Measurements from ENCODE around the gene PSG4.
"Not testable (repeated sequence)": the region's sequence is repeated elsewhere in the genome, so short reads cannot be mapped to it uniquely, and the experiment has no call there.

PSG4 gene

DNA sequence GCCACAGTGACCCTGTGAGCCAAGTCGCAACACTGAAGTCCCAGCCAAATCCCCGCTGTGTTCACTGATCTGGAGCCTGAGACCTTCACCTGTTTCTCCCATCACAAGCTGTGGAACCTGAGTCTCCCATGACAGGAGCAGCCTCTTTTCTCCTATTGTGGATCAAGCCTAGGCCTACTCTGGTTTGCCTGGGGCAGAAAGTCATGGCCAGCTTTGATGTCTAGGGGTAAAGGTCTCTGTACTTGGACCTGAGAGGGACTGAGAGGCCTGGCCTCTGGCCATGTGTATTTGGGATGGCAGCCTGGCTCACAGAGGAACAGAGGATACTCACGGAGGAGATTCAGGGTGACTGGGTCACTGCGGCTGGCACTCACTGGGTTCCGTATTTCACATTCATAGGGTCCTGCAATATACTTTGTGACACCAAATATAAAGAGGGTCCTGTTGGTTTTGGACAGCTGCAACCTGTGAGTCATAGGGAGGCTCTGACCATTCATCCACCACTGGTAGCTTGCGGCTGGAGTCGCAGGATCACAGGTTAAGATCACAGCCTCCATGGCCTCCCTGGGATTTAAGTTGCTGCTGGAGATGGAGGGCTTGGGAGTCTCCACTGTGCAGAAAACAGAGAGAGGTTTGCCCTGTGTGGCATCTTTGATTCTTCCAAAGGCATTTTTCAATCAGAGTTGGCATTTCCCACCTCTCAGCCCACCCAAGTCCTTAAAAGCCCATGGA, 7.6 kb downstream of the PSG4 start:
- not testable (repeated sequence) for DNase-seq

DNA sequence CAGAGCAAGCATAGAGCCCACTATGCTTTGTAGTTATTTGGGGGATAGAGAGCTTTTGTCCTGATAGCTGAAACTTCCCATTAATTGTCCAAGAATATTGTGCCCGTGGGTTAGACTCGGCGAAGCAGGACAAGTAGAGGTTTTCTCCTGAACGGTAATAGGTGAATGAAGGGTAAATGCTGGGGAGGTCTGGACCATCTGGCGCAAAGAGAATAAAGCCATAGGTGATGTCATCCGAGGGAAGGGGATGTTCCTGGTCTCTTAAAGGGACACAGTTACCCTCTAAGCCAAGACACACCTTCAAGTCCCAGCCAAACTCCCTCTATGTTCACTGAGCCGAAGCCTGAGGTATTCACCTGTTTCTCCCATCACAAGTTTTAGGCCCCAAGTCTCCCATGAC, 11.0 kb downstream of the PSG4 start:
- DNase-seq, result not testable (repeated sequence)

DNA sequence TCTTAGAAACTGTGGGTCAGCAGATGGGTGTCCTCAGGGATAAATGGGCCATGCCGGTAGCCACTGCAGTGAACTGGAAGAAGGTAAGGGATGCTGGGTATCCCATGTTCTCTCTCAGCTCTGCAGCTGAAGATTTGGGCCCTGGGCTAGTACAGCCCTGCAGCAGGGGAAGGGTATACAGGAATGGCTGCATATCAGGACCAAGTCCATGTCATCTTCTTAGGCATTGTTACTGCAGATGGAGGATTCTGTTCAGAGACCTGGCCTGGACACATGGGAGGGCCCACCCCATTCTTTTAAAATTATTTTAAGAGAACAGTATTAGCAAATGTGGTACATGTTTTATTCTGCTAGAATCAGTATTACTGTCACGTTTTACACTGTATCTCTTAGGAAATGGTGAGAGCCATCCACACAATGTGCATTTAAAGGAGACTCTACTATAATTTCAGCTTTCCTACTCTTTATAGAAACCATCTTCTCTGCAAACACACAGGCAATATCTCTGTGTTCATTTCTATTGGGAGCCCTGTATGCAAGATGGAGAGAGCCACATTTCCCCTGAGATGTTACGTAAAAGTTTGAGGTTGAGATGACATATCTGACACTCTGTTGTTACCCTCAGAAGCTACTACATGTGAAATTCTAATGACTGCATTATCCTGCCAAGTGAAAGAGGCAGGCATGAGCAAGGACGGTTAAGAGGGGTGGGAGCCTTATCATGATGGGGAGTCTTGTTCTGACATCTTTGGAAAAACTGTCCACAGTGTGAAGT, 12.9 kb downstream of the PSG4 start:
- DNase-seq, result not testable (repeated sequence)

DNA sequence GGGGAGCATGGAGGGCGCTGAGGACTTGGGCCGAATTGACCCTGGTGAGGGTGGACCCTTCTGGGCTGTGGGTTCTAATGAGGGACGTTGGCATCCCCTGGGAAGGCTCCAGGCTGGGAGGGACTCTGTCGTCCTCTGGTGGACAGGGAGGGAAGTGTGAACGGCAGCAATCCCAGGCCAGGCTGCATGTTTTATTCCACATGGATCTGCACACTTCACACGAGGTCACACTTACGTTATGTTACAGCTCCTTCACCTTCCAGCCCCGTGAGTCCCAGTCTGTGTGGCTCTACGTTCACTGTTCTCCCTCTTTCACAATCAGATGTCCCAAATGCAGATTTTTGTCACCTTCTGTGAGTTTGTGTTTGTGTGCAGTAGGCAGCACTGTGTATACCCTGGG, 17.3 kb downstream of the PSG4 start:
- not testable (repeated sequence) for DNase-seq

DNA sequence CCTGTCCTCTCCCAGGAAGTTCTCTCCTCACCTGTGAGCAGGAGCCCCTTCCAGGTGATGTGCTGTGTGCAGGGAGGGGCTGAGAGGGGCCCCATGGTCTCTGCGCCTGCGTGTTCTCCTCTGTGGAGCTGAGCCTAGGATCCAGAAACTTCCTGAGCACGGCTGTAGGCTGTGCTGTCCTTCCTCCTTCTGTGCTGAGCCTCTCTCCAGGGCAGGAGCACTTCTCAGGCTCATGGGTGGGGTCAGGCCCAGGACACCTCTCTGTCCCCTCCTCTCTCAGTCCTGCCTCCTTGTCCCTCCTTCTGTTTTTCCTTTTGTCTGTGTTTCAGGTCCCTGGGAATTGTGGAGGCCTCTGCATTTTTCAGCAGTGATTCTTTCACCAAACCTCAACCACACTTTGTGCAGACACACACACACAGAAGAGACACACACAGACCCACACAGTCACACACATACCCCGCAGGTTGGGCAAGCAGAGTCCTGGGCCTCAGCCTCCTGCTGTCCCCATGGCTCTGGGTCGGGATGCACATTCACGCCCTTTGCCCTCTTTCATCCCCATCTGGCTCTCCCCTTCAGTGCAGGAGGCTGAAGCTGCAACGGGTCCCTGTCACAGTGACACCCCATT, 19.0 kb downstream of the PSG4 start, which contains the start of gene PSG5:
Gene PSG5 (minus strand): TSS at position 226 of the 625 bp plus-strand sequence. CDS start 131 bp downstream, at position 95.
- not testable (repeated sequence) for DNase-seq

DNA sequence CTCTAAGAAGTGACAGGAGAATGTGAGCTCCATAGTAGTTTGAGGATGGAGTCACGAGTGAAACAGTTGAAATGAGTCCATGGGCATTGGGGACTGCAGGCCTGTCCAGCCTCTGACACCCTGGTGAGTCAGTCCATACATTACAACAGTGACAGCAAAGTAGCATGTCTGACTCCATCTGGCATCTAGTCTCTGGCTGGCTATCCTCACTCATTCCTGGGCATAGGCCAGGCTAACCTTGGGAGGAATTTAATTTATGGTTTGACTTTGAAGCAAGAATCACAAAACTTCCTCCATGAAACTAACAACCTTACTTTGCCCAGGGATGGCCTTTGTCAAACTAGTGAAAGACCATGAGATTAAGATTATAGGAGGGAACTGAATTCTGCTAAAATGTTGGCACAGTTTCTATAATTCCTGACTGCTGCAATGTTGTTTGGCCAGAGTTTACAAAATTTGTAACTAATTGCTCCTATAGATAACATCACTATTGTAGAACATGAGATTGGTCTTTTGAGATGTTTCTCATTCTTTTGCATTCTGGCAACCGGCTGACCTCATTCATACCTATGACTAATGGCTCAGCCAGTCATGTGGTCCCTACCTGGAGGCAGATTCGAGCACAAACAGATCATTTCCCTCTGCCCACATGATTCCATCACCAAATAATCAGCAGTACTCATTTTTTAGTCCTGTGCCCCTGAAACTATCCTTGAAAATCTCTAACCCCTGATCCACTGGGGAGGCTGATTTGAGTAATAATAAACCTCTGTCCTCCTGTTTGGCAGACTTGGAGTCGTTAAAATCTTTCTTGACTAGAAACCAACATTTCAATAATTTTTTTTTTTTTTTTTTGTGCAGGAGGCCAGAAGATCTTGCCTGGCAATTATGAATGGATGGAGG, 23.3 kb downstream of the PSG4 start:
- not testable (repeated sequence) for DNase-seq

DNA sequence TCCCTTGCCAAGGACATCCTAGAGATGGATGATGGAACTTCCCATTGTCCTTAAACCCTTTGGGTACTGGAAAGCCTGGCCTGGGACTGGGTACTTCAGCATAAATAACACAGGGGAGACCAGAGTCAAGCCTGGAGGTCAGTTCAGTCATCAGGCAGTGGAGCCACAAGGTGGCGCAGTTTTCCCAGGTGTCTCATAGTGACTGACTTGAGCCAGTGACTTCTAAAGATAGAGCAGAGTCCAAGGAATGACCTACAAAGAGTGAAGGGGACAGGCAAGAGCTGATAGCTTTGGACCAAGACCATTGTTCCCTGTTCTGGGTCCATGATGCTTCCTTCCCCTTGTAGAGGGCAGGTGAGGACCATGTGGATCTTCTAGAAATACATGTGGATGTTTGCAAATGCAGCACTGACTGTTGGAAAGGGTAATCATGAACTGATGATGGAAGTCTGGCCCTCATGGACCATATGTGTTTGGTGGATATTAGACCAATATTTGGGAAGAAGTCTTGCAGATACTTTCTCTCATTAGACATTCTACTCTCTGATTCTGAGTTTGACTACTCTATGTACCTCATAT, 25.8 kb downstream of the PSG4 start:
- not testable (repeated sequence) for DNase-seq

DNA sequence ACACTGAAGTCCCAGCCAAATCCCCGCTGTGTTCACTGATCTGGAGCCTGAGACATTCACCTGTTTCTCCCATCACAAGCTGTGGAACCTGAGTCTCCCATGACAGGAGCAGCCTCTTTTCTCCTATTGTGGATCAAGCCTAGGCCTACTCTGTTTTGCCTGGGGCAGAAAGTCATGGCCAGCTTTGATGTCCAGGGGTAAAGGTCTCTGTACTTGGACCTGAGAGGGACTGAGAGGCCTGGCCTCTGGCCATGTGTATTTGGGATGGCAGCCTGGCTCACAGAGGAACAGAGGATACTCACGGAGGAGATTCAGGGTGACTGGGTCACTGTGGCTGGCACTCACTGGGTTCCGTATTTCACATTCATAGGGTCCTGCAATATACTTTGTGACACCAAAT, 26.9 kb downstream of the PSG4 start:
- DNase-seq, result not testable (repeated sequence)

DNA sequence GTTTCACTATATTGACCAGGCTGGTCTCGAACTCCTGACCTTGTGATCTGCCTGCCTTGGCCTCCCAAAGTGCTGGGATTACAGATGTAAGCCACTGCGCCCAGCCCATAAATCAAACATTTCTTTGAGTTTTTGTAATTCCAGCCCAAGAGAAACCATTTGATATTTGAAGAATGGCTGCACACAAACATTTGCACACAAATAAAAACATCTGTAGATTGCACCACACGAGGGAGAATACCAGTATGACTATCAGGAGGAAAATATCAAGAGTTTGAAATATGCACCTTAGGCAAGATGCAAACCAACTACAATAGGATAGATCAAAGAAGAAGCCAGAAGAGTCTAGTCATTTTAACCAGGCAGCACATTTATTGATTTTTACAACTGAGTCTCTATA, 39.5 kb downstream of the PSG4 start:
- DNase-seq, result not testable (repeated sequence)

DNA sequence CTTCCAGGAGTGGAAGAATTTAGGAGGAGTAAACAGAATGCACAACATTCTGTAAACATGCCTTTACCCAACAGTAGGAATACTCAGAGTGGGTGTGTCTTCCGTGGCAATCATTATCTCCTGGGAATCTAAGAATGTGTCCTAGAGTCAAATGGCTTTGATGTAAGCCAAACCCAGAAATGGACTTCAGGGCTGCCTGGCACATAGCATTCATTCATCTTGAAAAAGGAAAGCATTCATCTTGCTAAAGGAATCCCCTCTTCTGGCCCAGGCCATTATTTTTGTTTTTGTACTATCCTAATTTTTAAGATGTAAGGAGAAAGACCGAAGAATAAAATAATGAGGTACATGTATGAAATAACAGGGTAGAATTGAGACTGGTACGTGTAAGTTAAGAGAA, 42.3 kb downstream of the PSG4 start:
- not testable (repeated sequence) for DNase-seq

DNA sequence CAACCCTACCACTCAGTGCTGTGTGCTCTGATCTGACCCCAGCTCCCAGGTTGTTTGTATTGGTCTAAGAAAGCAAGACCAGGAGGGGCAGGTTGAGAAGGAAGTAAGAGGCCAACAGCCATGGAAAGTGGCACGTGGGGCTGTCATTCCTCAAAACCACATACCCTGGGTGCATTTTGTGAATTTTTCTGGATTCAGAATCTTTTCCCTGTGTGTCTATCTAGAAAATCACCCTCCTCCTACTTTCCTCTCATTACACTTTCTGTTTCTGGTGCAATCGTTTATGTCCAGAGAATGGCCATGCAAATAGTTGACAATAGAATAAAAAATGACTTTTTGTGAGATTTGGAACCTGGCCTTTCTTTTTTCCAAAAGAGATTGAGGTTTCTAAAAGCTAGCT, 43.2 kb downstream of the PSG4 start:
- not testable (repeated sequence) for DNase-seq

DNA sequence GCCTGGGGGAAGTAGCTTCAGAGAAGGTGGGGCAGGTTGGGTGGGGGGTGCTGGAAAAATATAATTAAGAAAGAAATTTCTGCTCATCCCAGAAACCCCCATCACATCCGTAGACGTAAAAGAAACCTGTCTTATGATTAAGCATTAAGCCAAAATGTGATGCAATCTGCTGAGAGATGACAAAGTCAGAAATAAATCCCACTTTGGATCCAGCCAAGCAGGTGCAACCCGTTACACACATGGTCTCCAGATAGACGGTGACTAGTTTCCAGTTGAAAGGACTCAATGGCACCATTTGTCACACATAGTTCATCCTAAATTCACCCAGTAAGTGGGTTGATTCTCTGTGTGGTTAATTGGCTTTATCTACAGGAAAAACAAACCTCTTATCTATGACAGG, 53.2 kb downstream of the PSG4 start:
- DNase-seq, result no peak

DNA sequence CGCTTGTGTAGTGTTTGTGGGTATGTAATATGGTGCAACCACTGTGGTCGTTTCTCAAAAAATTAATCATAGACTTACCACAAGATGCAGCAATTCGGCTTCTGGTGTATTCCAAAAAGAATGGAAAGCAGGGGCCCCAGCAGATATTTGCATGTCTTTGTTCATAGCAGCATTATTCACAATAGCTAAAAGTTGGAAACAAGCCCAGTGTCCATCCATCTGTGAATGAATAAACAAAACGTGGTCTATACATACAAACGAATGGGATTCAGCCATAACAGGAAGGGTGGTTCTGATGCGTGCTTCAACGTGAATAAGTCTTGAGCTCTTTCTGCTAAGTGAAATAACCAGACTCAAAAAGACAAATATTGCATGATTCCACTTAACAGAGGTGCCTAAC, 55.6 kb downstream of the PSG4 start:
- DNase-seq, result not testable (repeated sequence)

DNA sequence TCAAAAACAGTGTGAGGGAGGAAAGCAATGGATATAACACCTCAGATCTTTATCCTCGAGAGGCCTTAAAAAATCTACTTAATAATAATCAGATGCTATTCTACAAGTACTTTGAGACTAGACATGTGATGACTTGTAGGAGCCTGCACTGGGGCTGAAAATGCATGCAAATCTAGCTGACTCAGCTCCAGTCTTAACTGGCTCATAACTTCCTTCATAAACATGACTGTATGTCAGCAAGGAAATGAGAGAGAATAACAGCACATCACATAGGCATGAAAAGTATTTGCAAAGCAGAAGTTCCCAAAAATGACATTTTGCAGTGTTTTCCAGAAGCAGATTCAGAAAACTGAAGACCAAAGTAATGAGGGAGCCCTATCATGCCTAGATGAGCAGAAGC, 57.2 kb downstream of the PSG4 start:
- no peak for DNase-seq

Data from inflammatory macrophage treated with lipopolysaccharide for 4 hours (primary cell).